Gastrocnemius medialis (tissue), 4 donors: Measurements from ENCODE around the gene EPN3. TPM values are rescaled to one million over a fixed set of nuclear protein-coding genes. Genes with fewer than 3 reads are reported as not detected.

Experiments used
- ATAC-seq, 2 donors: fragments of 150-250 bp; one replicate each; pipeline ENCODE4 v1.9.1; 2016
- DNase-seq, 2 donors: peaks; one replicate each; pipeline ENCODE4 v3.0.0-alpha.2; 2019
- H3K27ac ChIP-seq, 4 donors: fragments of 200-600 bp; sonication (generic); 1 replicate in 1 of 4; 2 replicates in 3 of 4; pipeline ENCODE4 v1.5.1; 2016 to 2018; ENCODE audit warnings: mild to moderate bottlenecking in 2 of 4, moderate library complexity in 1 of 4
- H3K27me3 ChIP-seq, 3 donors: fragments of 200-600 bp; sonication (generic) in 2 of 3; 1 replicate in 1 of 3; 2 replicates in 2 of 3; pipeline versions ENCODE4 v1.5.1 to v1.6.0; 2016 to 2019; ENCODE audit warnings: mild to moderate bottlenecking in 1 of 3, moderate library complexity in 1 of 3
- H3K36me3 ChIP-seq, 2 donors: fragments of 200-600 bp; sonication (generic) in 1 of 2; one replicate each; pipeline ENCODE4 v1.5.1; 2017 to 2018
- H3K4me1 ChIP-seq, 2 donors: fragments of 200-600 bp; sonication (generic) in 1 of 2; one replicate each; pipeline ENCODE4 v1.5.1; 2016 to 2017; ENCODE audit warnings: mild to moderate bottlenecking in 2 of 2
- H3K4me3 ChIP-seq, 4 donors: fragments of 200-600 bp; sonication (generic) in 3 of 4; 1 replicate in 1 of 4; 2 replicates in 3 of 4; pipeline ENCODE4 v1.5.1; 2016 to 2019; ENCODE audit warnings: mild to moderate bottlenecking in 2 of 4
- H3K9me3 ChIP-seq, 3 donors: fragments of 200-600 bp; sonication (generic) in 2 of 3; 1 replicate in 1 of 3; 2 replicates in 2 of 3; pipeline ENCODE4 v1.5.1; 2016 to 2019
- POLR2A ChIP-seq, 2 donors: fragments of 450-650 bp; IDR thresholded peaks; one replicate each; pipeline ENCODE4 v1.6.1; 2017; ENCODE audit warnings: antibody characterized with exemption in 2 of 2, mild to moderate bottlenecking in 2 of 2, moderate library complexity in 2 of 2
- in situ Hi-C, 4 donors: fragments of 200-750 bp; cut with MboI; loops; one replicate each; pipeline versions ENCODE4 v1.15.0 to v1.8.0; 2017; ENCODE audit warnings: low sequenced_read_pairs in 4 of 4
- intact Hi-C: fragments of 100-400 bp; cut with DNase I; formaldehyde crosslinking; loops from one replicate; pipeline ENCODE4 v1.15.1; 2023; ENCODE audit warnings: low total_unique reads
- total RNA-seq, 4 donors: library from RNA; depleted of rRNA; stranded (reverse); fragments of >200 nt; gene quantifications; one replicate each; pipeline versions ENCODE4 v1.1.0 to v1.2.3, GENCODE V29; 2016
- TF ChIP-seq, protein P1 (sequence below), 5 experiments: fragments of 450-650 bp in 3 of 5; fragments of 200-600 bp in 2 of 5; sonication (generic) in 2 of 5; IDR thresholded peaks in 4 of 5; conservative IDR thresholded peaks in 1 of 5; 1 replicate in 4 of 5; 2 replicates in 1 of 5; pipeline ENCODE4 v1.5.1; 2016 to 2019; ENCODE audit warnings: antibody characterized with exemption in 5 of 5, mild to moderate bottlenecking in 3 of 5, moderate library complexity in 3 of 5

Gene EPN3
- total RNA-seq, 4 donors from 2014 or later: not detected

DNA sequence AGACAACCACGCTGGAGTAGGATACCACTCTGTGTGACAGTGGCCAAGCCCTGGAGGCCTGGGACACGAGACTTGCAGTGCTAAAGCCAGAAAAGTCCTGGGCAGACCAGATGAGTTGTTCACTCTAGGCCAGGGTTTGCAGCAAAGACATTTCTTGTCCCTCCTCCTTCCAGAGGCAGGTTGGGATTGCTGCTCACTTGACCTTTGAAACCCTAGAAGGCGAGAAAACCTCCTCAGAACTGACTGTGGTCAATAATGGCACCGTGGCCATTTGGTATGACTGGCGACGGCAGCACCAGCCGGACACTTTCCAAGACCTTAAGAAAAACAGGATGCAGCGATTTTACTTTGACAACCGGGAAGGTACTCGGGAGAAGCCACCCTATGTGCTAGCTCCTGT lies 9.8 kb upstream of the EPN3 start:
- TF ChIP-seq, protein P1, sequence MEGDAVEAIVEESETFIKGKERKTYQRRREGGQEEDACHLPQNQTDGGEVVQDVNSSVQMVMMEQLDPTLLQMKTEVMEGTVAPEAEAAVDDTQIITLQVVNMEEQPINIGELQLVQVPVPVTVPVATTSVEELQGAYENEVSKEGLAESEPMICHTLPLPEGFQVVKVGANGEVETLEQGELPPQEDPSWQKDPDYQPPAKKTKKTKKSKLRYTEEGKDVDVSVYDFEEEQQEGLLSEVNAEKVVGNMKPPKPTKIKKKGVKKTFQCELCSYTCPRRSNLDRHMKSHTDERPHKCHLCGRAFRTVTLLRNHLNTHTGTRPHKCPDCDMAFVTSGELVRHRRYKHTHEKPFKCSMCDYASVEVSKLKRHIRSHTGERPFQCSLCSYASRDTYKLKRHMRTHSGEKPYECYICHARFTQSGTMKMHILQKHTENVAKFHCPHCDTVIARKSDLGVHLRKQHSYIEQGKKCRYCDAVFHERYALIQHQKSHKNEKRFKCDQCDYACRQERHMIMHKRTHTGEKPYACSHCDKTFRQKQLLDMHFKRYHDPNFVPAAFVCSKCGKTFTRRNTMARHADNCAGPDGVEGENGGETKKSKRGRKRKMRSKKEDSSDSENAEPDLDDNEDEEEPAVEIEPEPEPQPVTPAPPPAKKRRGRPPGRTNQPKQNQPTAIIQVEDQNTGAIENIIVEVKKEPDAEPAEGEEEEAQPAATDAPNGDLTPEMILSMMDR (IDR thresholded peaks at IDR 0.05 in 4 of 5, conservative IDR thresholded peaks at IDR 0.05 in 1 of 5): no peak
- TF ChIP-seq POLR2A (IDR thresholded peaks at IDR 0.05): no peak
- Histone ChIP-seq H3K4me1 (no peaks in the 10 kb centered on the region), H3K4me3 (no peak overlapping the region), H3K27ac (peak overlapping the region in 3 of 4 donors; percentile 30 to 59 (median 43)), H3K36me3 (no peaks in the 10 kb centered on the region), H3K9me3 (no peaks in the 10 kb centered on the region), H3K27me3 (no peaks in the 10 kb centered on the region)
- ATAC-seq (peak; percentile 81 to 89), DNase-seq (peak; percentile 21 to 29)
- intact Hi-C loops: no loop called here
- in situ Hi-C loops: no loop called here

DNA sequence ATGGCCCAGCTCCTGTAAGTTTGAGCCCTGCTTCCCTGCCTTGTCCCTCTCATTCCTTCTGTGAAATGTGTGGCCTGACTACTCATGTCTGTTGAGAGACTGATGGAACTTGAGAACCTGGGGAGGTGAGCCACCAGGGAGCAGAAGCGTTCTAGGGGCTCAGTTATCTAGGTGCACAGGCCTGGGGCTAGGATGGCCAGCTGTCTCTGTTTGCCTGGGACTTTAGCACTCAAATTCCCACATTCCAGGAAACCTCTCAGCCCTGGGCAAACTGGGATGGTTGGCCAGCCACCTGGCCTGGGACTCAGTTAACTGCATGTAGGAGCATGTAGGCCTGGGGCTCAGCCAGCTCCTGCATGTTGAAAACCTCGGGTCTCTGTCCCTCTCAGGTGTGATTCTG lies 9.3 kb upstream of the EPN3 start:
- ATAC-seq (peak; percentile 50 to 66), DNase-seq (no peak)
- Histone ChIP-seq H3K27me3 (no peaks in the 10 kb centered on the region), H3K27ac (peak overlapping the region in 3 of 4 donors; percentile 30 to 59 (median 43)), H3K36me3 (no peaks in the 10 kb centered on the region), H3K9me3 (no peaks in the 10 kb centered on the region), H3K4me3 (no peak overlapping the region), H3K4me1 (no peaks in the 10 kb centered on the region)
- in situ Hi-C loops (no loop called here), intact Hi-C loops (no loop called here)
- TF ChIP-seq, protein P1 (IDR thresholded peaks at IDR 0.05 in 4 of 5, conservative IDR thresholded peaks at IDR 0.05 in 1 of 5): no peak
- TF ChIP-seq POLR2A (IDR thresholded peaks at IDR 0.05): no peak

GRCh38 chr17:50524838-50525237 lies 7.7 kb upstream of the EPN3 start:
- in situ Hi-C loops (loop anchor here in 2 of 4 donors (25.0 kb wide), 2 partner anchors 112 to 312 kb away; partner anchors contain the start of genes ABCC3 (in 1 of the 2) and WFIKKN2 (in 1 of the 2)), intact Hi-C loops (no loop called here)
- no peaks in the 10 kb centered on the region for H3K27me3 ChIP-seq
- no peak for TF ChIP-seq POLR2A (IDR thresholded peaks at IDR 0.05)
- TF ChIP-seq, protein P1 (IDR thresholded peaks at IDR 0.05 in 4 of 5, conservative IDR thresholded peaks at IDR 0.05 in 1 of 5): no peak
- no peaks in the 10 kb centered on the region for H3K36me3 ChIP-seq
- ATAC-seq (no peak), DNase-seq (no peak)
- no peaks in the 10 kb centered on the region for H3K9me3 ChIP-seq
- no peaks in the 10 kb centered on the region for H3K4me1 ChIP-seq
- H3K27ac ChIP-seq: no peak overlapping the region
- H3K4me3 ChIP-seq: no peak overlapping the region

- TF ChIP-seq POLR2A (IDR thresholded peaks at IDR 0.05): no peak
- TF ChIP-seq, protein P1 (IDR thresholded peaks at IDR 0.05 in 4 of 5, conservative IDR thresholded peaks at IDR 0.05 in 1 of 5): no peak
- DNase-seq (no peak), ATAC-seq (no peak)
- in situ Hi-C loops (loop anchor here in 2 of 4 donors (25.0 kb wide), 2 partner anchors 110 to 310 kb away; partner anchors contain the start of genes ABCC3 (in 1 of the 2) and WFIKKN2 (in 1 of the 2)), intact Hi-C loops (no loop called here)
- peaks cover 0 to 2% of the 10 kb centered on the region in 2 donors for H3K4me1 ChIP-seq
- H3K27me3 ChIP-seq: peaks cover 8 to 18% (median 11%) of the 10 kb centered on the region in 3 donors
- no peak overlapping the region for H3K4me3 ChIP-seq
- H3K36me3 ChIP-seq: no peaks in the 10 kb centered on the region
- no peaks in the 10 kb centered on the region for H3K9me3 ChIP-seq
- H3K27ac ChIP-seq: no peak overlapping the region
Observed at GRCh38 chr17:50527155-50527762, 5.3 kb upstream of the EPN3 start.
